OCI-LY7 (cell line): ENCODE results near the gene ATAD5. TPM values are rescaled to one million over a fixed set of nuclear protein-coding genes. Genes with fewer than 3 reads are reported as not detected.
"Not testable (repeated sequence)": the region's sequence is repeated elsewhere in the genome, so short reads cannot be mapped to it uniquely, and the experiment has no call there.

Experiments used
- BruUV-seq: library from RNA; stranded (reverse); fragments of 400-500 nt; replicated peaks from 2 replicates; lab custom pipeline; 2021; lab: Mats Ljungman, UMichigan
- CTCF ChIA-PET: fragments of 300-600 bp; sonication (Branson Sonifier 250); formaldehyde crosslinking; loops from one replicate; lab custom pipeline; 2022; ENCODE audit warnings: antibody characterized with exemption; ENCODE audit not compliant: unreplicated experiment; lab: Charles Lee
- POLR2A ChIA-PET: fragments of 300-600 bp; sonication (Branson Sonifier 250); formaldehyde crosslinking; loops from one replicate; lab custom pipeline; 2022; ENCODE audit warnings: antibody characterized with exemption; lab: Charles Lee
- DNase-seq: peaks from one replicate; pipeline ENCODE4 v3.0.0-alpha.2; 2015; ENCODE audit warnings: low spot score
- H2AFZ ChIP-seq: fragments of 200-600 bp; sonication (generic), shearing (Covaris generic); 2 replicates; pipeline ENCODE4 v1.6.1; 2014; ENCODE audit warnings: mild to moderate bottlenecking, antibody characterized with exemption, low read length, moderate library complexity
- H3K27ac ChIP-seq: fragments of 200-600 bp; sonication (generic); 2 replicates; pipeline ENCODE4 v1.5.1; 2014; ENCODE audit warnings: mixed run types, low read depth, mild to moderate bottlenecking, moderate library complexity, low read length, inconsistent platforms; ENCODE audit not compliant: poor library complexity, severe bottlenecking
- H3K36me3 ChIP-seq: fragments of 200-600 bp; sonication (generic); 2 replicates; pipeline ENCODE4 v1.6.1; 2014; ENCODE audit warnings: mild to moderate bottlenecking, antibody characterized with exemption, low read length, moderate library complexity, mixed read lengths; ENCODE audit not compliant: insufficient read depth
- H3K4me1 ChIP-seq: fragments of 200-600 bp; sonication (generic); 2 replicates; pipeline ENCODE4 v1.5.1; 2014; ENCODE audit warnings: mild to moderate bottlenecking, low read length; ENCODE audit not compliant: insufficient read depth, poor library complexity, severe bottlenecking
- H3K4me2 ChIP-seq: fragments of 200-600 bp; sonication (generic); 2 replicates; pipeline ENCODE4 v1.6.1; 2014; ENCODE audit warnings: mild to moderate bottlenecking, low read length
- H3K4me3 ChIP-seq: fragments of 200-600 bp; sonication (generic); 2 replicates; pipeline ENCODE4 v1.5.1; 2014; ENCODE audit warnings: mild to moderate bottlenecking, low read depth, low read length; ENCODE audit not compliant: poor library complexity, severe bottlenecking
- H3K79me2 ChIP-seq: fragments of 200-600 bp; sonication (generic); 2 replicates; pipeline ENCODE4 v1.6.1; 2016; ENCODE audit warnings: low read depth, mild to moderate bottlenecking, low read length, moderate library complexity, mixed read lengths; ENCODE audit not compliant: insufficient read depth
- H3K9me2 ChIP-seq: fragments of 200-600 bp; sonication (generic); 2 replicates; pipeline ENCODE4 v1.6.1; 2016; ENCODE audit warnings: mild to moderate bottlenecking, low read length, mixed read lengths; ENCODE audit not compliant: insufficient read depth
- H3K9me3 ChIP-seq: fragments of 200-600 bp; sonication (generic); 2 replicates; pipeline ENCODE4 v1.6.1; 2014; ENCODE audit warnings: mild to moderate bottlenecking, mixed run types, low read length, mixed read lengths
- H4K20me1 ChIP-seq: fragments of 200-600 bp; sonication (generic); 2 replicates; pipeline ENCODE4 v1.6.1; 2014; ENCODE audit warnings: mild to moderate bottlenecking, antibody characterized with exemption, low read length, moderate library complexity, mixed read lengths; ENCODE audit not compliant: insufficient read depth
- EZH2phosphoT487 ChIP-seq: fragments of 200-600 bp; sonication (generic); IDR thresholded peaks from 2 replicates; pipeline ENCODE4 v1.6.1; 2018; ENCODE audit warnings: low read depth, borderline replicate concordance, mild to moderate bottlenecking, mixed run types, antibody characterized with exemption, low read length, moderate library complexity, mixed read lengths
- intact Hi-C: fragments of 100-400 bp; cut with micrococcal nuclease; formaldehyde crosslinking; loops from one replicate; pipeline ENCODE4 v1.10.0; 2022; ENCODE audit not compliant: unreplicated experiment
- total RNA-seq, 2 experiments: library from RNA; depleted of rRNA in 1 of 2; stranded (reverse); fragments of >200 nt in 1 of 2; shearing (Covaris generic) in 1 of 2; gene quantifications; 2 replicates each; pipeline ENCODE4 v1.2.3, GENCODE V29; 2014 to 2022
- TF ChIP-seq, protein P1 (sequence below): fragments of 200-600 bp; sonication (generic); conservative IDR thresholded peaks from 2 replicates; pipeline ENCODE4 v1.5.1; 2014; ENCODE audit warnings: mild to moderate bottlenecking, antibody characterized with exemption, low read length, moderate library complexity, mixed read lengths

ATAD5 gene
- total RNA-seq, 2 experiments from 2014 or later, result 21.4 to 35.9 TPM

DNA sequence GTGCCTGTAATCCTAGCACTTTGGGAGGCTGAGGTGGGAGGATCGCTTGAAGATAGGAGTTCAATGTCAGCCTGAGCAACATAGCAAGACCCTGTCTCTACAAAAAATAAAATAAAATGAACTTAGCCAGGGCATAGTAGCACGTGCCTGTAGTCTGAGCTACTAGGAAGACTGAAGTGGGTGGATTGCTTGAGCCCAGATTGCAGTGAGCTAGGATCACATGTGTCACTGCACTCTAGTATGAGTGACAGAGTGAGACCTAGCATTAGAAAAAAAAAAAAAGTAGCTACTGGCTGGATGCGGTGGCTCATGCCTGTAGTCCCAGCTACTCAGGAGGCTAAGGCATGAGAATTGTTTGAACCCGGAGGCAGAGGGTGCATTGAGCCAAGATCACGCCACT, 96.0 kb downstream of the ATAD5 start:
- Histone ChIP-seq H3K4me3 (no peak overlapping the region), H4K20me1 (no peaks in the 10 kb centered on the region), H3K4me1 (no peaks in the 10 kb centered on the region), H3K79me2 (no peaks in the 10 kb centered on the region), H3K9me2 (no peaks in the 10 kb centered on the region), H2AFZ (no peak overlapping the region), H3K9me3 (no peaks in the 10 kb centered on the region), H3K36me3 (no peaks in the 10 kb centered on the region), H3K27ac (no peak overlapping the region), H3K4me2 (no peak overlapping the region)
- TF ChIP-seq, protein P1, sequence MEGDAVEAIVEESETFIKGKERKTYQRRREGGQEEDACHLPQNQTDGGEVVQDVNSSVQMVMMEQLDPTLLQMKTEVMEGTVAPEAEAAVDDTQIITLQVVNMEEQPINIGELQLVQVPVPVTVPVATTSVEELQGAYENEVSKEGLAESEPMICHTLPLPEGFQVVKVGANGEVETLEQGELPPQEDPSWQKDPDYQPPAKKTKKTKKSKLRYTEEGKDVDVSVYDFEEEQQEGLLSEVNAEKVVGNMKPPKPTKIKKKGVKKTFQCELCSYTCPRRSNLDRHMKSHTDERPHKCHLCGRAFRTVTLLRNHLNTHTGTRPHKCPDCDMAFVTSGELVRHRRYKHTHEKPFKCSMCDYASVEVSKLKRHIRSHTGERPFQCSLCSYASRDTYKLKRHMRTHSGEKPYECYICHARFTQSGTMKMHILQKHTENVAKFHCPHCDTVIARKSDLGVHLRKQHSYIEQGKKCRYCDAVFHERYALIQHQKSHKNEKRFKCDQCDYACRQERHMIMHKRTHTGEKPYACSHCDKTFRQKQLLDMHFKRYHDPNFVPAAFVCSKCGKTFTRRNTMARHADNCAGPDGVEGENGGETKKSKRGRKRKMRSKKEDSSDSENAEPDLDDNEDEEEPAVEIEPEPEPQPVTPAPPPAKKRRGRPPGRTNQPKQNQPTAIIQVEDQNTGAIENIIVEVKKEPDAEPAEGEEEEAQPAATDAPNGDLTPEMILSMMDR, result no peak
- no peak for TF ChIP-seq EZH2phosphoT487
- POLR2A ChIA-PET, result interaction anchor here (1.1 kb wide), 1 partner anchor 73 kb away, joined by 5 read pairs; no protein-coding TSS in a partner anchor
- no TSS peak for BruUV-seq
- intact Hi-C loops, result no loop called here
- CTCF ChIA-PET, result no interaction called here
- no peak for DNase-seq

DNA sequence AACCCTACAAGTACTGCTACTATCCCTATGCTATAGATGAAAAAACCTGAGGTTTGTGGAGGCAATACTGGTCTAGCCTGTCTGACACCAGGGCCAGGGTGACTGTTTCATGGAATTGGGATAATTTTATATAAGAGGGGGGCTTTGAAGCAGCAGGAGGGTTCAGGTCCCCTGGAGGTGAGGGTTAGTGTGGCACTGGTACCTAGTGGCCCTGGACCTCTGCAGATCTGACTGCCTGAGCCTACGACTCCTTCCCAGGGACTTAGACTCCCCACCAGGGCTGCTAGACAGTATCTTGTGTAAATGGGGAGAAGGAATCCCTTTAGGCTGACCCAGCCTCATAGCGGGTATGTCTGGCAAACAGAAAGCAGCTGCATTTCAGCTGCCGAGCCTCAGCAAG, 96.8 kb downstream of the ATAD5 start:
- H3K27ac ChIP-seq, result no peak overlapping the region
- no peak overlapping the region for H3K4me3 ChIP-seq
- BruUV-seq, result no TSS peak
- H2AFZ ChIP-seq, result no peak overlapping the region
- no peaks in the 10 kb centered on the region for H3K36me3 ChIP-seq
- TF ChIP-seq EZH2phosphoT487, result no peak
- TF ChIP-seq, protein P1, result no peak
- H3K4me1 ChIP-seq, result no peaks in the 10 kb centered on the region
- intact Hi-C loops, result no loop called here
- no peak for DNase-seq
- H3K9me2 ChIP-seq, result no peaks in the 10 kb centered on the region
- H3K9me3 ChIP-seq, result no peaks in the 10 kb centered on the region
- CTCF ChIA-PET, result no interaction called here
- POLR2A ChIA-PET, result interaction anchor here (1.1 kb wide), 1 partner anchor 74 kb away, joined by 5 read pairs; no protein-coding TSS in a partner anchor
- no peak overlapping the region for H3K4me2 ChIP-seq
- no peaks in the 10 kb centered on the region for H3K79me2 ChIP-seq
- H4K20me1 ChIP-seq, result no peaks in the 10 kb centered on the region

DNA sequence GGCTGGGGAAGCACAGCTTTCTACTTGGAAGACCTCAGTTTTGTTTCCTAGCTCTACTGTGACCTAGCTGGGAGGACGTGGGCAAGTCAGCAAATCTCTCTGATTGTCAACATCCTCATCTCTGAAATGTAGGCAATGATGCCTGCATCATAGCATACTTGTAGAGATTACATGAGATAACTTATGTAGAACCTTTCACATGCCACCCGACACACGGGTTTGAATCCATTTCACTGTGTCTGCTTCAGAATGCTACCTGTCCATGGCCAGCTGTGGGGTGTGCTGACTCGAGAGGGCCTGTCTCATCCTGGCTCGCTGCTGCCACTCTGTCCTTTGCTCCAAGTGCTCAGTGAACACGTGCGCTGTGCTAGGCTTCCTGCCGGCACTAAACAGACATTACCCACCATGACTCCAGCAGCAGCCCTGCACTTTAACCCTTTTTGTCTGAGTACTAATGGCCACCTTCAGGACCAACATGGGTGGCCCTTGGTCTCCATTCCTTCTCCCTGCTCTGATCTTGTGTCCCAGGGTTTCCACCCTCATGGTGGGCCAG, 97.4 kb downstream of the ATAD5 start:
- no TSS peak for BruUV-seq
- H2AFZ ChIP-seq, result no peak overlapping the region
- POLR2A ChIA-PET, result interaction anchor here (0.6 kb wide), 1 partner anchor 132 kb away, joined by 3 read pairs; no protein-coding TSS in a partner anchor
- no peak overlapping the region for H3K4me3 ChIP-seq
- no peaks in the 10 kb centered on the region for H3K36me3 ChIP-seq
- H3K9me2 ChIP-seq, result no peaks in the 10 kb centered on the region
- H3K4me2 ChIP-seq, result no peak overlapping the region
- intact Hi-C loops, result no loop called here
- TF ChIP-seq, protein P1, result no peak
- no peak for TF ChIP-seq EZH2phosphoT487
- no peaks in the 10 kb centered on the region for H3K9me3 ChIP-seq
- H3K4me1 ChIP-seq, result no peaks in the 10 kb centered on the region
- CTCF ChIA-PET, result no interaction called here
- DNase-seq, result no peak
- H3K27ac ChIP-seq, result no peak overlapping the region
- H3K79me2 ChIP-seq, result no peaks in the 10 kb centered on the region
- H4K20me1 ChIP-seq, result no peaks in the 10 kb centered on the region

DNA sequence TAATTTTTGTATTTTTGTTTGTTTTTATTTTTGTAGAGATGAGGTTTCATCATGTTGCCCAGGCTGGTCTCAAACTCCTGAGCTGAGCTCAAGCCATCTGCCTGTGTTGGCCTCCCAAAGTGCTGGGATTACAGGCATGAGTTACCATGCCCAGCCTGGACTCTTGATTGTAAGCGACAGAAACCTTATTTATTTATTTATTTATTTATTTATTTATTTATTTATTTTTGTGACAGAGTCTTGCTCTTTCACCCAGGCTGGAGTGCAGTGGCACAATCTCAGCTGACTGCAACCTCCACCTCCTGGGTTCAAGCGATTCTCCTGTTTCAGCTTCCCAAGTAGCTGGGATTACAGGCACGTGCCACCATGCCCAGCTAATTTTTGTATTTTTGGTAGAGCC, 98.1 kb downstream of the ATAD5 start:
- H3K4me1 ChIP-seq, DNase-seq, POLR2A ChIA-PET, H3K9me2 ChIP-seq, BruUV-seq, H3K27ac ChIP-seq, H4K20me1 ChIP-seq, H3K9me3 ChIP-seq, H3K4me2 ChIP-seq, H3K79me2 ChIP-seq, H2AFZ ChIP-seq, intact Hi-C loops, CTCF ChIA-PET, H3K36me3 ChIP-seq, H3K4me3 ChIP-seq: not testable (repeated sequence)
